IMR-90 (cell line): ENCODE data around the gene GSTM3. TPM values are rescaled to one million over a fixed set of nuclear protein-coding genes. Genes with fewer than 3 reads are reported as not detected.

ENCODE experiments used
- ATAC-seq: fragments of 200-7000 bp; cut with Tn5 transposase; 2 replicates; pipeline ENCODE4 v1.9.1; 2020; ENCODE audit warnings: low read depth, mild to moderate bottlenecking, moderate library complexity
- BruUV-seq: library from RNA; stranded (reverse); fragments of 400-500 nt; replicated peaks from 2 replicates; lab custom pipeline; 2021; lab: Mats Ljungman, UMichigan
- CTCF ChIA-PET: fragments of 300-600 bp; formaldehyde crosslinking; extraction: SDS; loops from one replicate; lab custom pipeline; 2021; ENCODE audit warnings: antibody characterized with exemption; lab: Yijun Ruan, JAX
- POLR2A ChIA-PET: fragments of 300-600 bp; sonication (Branson Sonifier 250); formaldehyde crosslinking; loops from one replicate; lab custom pipeline; 2022; ENCODE audit warnings: antibody characterized with exemption; ENCODE audit not compliant: unreplicated experiment; lab: Charles Lee
- DNase-seq: peaks from one replicate; pipeline ENCODE4 v3.0.0; 2013
- H2AFZ ChIP-seq: replicated peaks from 2 replicates; pipeline ENCODE3; 2013; ENCODE audit warnings: low read length, mild to moderate bottlenecking; ENCODE audit not compliant: poor library complexity
- H2AK5ac ChIP-seq: 2 replicates; pipeline ENCODE4 v1.6.1; 2013; ENCODE audit warnings: low read depth, low read length, inconsistent platforms
- H2AK9ac ChIP-seq: replicated peaks from 2 replicates; pipeline ENCODE3; 2013; ENCODE audit warnings: mild to moderate bottlenecking, low read depth, low read length, moderate library complexity; ENCODE audit not compliant: poor library complexity
- H2BK120ac ChIP-seq: 2 replicates; pipeline ENCODE4 v1.6.1; 2013; ENCODE audit warnings: low read depth, low read length, inconsistent platforms
- H2BK15ac ChIP-seq: 3 replicates; pipeline ENCODE4 v1.6.1; 2013; ENCODE audit warnings: low read depth, low read length, inconsistent platforms
- H2BK20ac ChIP-seq: 2 replicates; pipeline ENCODE4 v1.6.1; 2013; ENCODE audit warnings: low read depth, mild to moderate bottlenecking, inconsistent platforms, low read length, moderate library complexity
- H2BK5ac ChIP-seq: 2 replicates; pipeline ENCODE4 v1.6.1; 2013; ENCODE audit warnings: mild to moderate bottlenecking, low read depth, low read length, inconsistent platforms; ENCODE audit not compliant: poor library complexity, severe bottlenecking
- H3K14ac ChIP-seq: replicated peaks from 2 replicates; pipeline ENCODE4 v1.6.1; 2013; ENCODE audit warnings: low read depth, low read length, inconsistent platforms
- H3K18ac ChIP-seq: 2 replicates; pipeline ENCODE4 v1.6.1; 2013; ENCODE audit warnings: low read depth, low read length, control low read depth
- H3K23ac ChIP-seq: 2 replicates; pipeline ENCODE4 v1.6.1; 2013; ENCODE audit warnings: low read depth, low read length, inconsistent platforms
- H3K27ac ChIP-seq: 2 replicates; pipeline ENCODE4 v1.5.1; 2013; ENCODE audit warnings: mild to moderate bottlenecking, control low read depth, low read length; ENCODE audit not compliant: insufficient read depth
- H3K27me3 ChIP-seq: 2 replicates; pipeline ENCODE4 v1.6.1; 2013; ENCODE audit warnings: low read length; ENCODE audit not compliant: control insufficient read depth, insufficient read depth
- H3K36me3 ChIP-seq: 2 replicates; pipeline ENCODE4 v1.6.1; 2013; ENCODE audit warnings: low read length, mixed read lengths; ENCODE audit not compliant: control insufficient read depth, insufficient read depth
- H3K4ac ChIP-seq: 2 replicates; pipeline ENCODE4 v1.6.1; 2013; ENCODE audit warnings: low read depth, low read length, inconsistent platforms
- H3K4me1 ChIP-seq: 2 replicates; pipeline ENCODE4 v1.6.1; 2013; ENCODE audit warnings: low read length, mixed read lengths; ENCODE audit not compliant: control insufficient read depth, insufficient read depth
- H3K4me2 ChIP-seq: 2 replicates; pipeline ENCODE4 v1.6.1; 2013; ENCODE audit warnings: low read depth, mild to moderate bottlenecking, control low read depth, low read length, moderate library complexity
- H3K4me3 ChIP-seq: 2 replicates; pipeline ENCODE4 v1.5.1; 2013; ENCODE audit warnings: low read depth, mild to moderate bottlenecking, control low read depth, low read length, moderate library complexity; ENCODE audit not compliant: insufficient read depth
- H3K56ac ChIP-seq: 2 replicates; pipeline ENCODE4 v1.6.1; 2013; ENCODE audit warnings: low read length, inconsistent platforms; ENCODE audit not compliant: insufficient read depth; ENCODE audit errors: extremely low read depth
- H3K79me1 ChIP-seq, 2 experiments: 2 replicates each; pipeline ENCODE4 v1.6.1; 2013; ENCODE audit warnings: low read length in 2 of 2, inconsistent platforms in 1 of 2, low read depth in 1 of 2
- H3K9ac ChIP-seq: 2 replicates; pipeline ENCODE4 v1.6.1; 2013; ENCODE audit warnings: low read depth, low read length, control low read depth
- H3K9me1 ChIP-seq: 2 replicates; pipeline ENCODE4 v1.6.1; 2013; ENCODE audit warnings: low read length, inconsistent platforms; ENCODE audit not compliant: insufficient read depth
- H3K9me3 ChIP-seq: 2 replicates; pipeline ENCODE4 v1.6.1; 2013; ENCODE audit warnings: low read length; ENCODE audit not compliant: control insufficient read depth, insufficient read depth
- H4K20me1 ChIP-seq: 2 replicates; pipeline ENCODE4 v1.6.1; 2013; ENCODE audit warnings: low read length, inconsistent platforms; ENCODE audit not compliant: insufficient read depth
- H4K5ac ChIP-seq: 2 replicates; pipeline ENCODE4 v1.6.1; 2013; ENCODE audit warnings: mild to moderate bottlenecking, low read depth, low read length, control low read depth
- H4K8ac ChIP-seq, 2 experiments: 2 replicates each; pipeline ENCODE4 v1.6.1; 2013; ENCODE audit warnings: low read depth in 2 of 2, low read length in 2 of 2, control low read depth in 1 of 2, inconsistent platforms in 1 of 2
- H4K91ac ChIP-seq: 2 replicates; pipeline ENCODE4 v1.6.1; 2013; ENCODE audit warnings: low read depth, low read length, inconsistent platforms; ENCODE audit not compliant: insufficient read depth
- BHLHE40 ChIP-seq: fragments of 150-350 bp; IDR thresholded peaks from 2 replicates; pipeline ENCODE4 v1.6.1; 2016; ENCODE audit warnings: mild to moderate bottlenecking, low read depth, low read length
- CEBPB ChIP-seq: IDR thresholded peaks from 2 replicates; pipeline ENCODE4 v1.6.1; 2012; ENCODE audit warnings: low read depth, low read length, improper control_type of control experiment
- CHD1 ChIP-seq: IDR thresholded peaks from 2 replicates; pipeline ENCODE4 v1.6.1; 2012; ENCODE audit warnings: low read depth, low read length, improper control_type of control experiment
- FOS ChIP-seq: fragments of 150-350 bp; IDR thresholded peaks from 2 replicates; pipeline ENCODE4 v1.6.1; 2016; ENCODE audit warnings: low read depth, low read length
- MAFK ChIP-seq: IDR thresholded peaks from 2 replicates; pipeline ENCODE4 v1.6.1; 2012; ENCODE audit warnings: low read depth, low read length, improper control_type of control experiment
- MAZ ChIP-seq: IDR thresholded peaks from 2 replicates; pipeline ENCODE4 v1.6.1; 2012; ENCODE audit warnings: low read depth, mild to moderate bottlenecking, low read length, improper control_type of control experiment, moderate library complexity, borderline replicate concordance
- MXI1 ChIP-seq: IDR thresholded peaks from 2 replicates; pipeline ENCODE4 v1.6.1; 2012; ENCODE audit warnings: low read depth, mild to moderate bottlenecking, low read length, moderate library complexity, borderline replicate concordance
- NFE2L2 ChIP-seq: fragments of 150-350 bp; IDR thresholded peaks from 2 replicates; pipeline ENCODE4 v1.6.1; 2016; ENCODE audit warnings: low read depth, mild to moderate bottlenecking, low read length
- USF2 ChIP-seq: fragments of 150-350 bp; IDR thresholded peaks from 2 replicates; pipeline ENCODE4 v1.6.1; 2017; ENCODE audit warnings: mild to moderate bottlenecking, antibody characterized with exemption, low read length, low read depth
- WGBS, 2 experiments: methylation state at CpG; one replicate each; pipeline versions ENCODE4 v1.1.5 to v1.1.7; 2013; ENCODE audit warnings: missing lambda C conversion rate in 2 of 2; ENCODE audit not compliant: insufficient read length in 1 of 2; ENCODE audit errors: extremely low coverage in 2 of 2; 5-methylcytosine and 5-hydroxymethylcytosine counted together
- dilution Hi-C: fragments of 300-500 bp; cut with HindIII; formaldehyde crosslinking; loops from one replicate; pipeline ENCODE4 v1.14.3; 2018; ENCODE audit warnings: low sequenced_read_pairs; ENCODE audit not compliant: unreplicated experiment
- in situ Hi-C: fragments of 300-500 bp; cut with MboI; formaldehyde crosslinking; loops from 3 replicates; pipeline ENCODE4 v1.14.3; 2019; ENCODE audit warnings: low sequenced_read_pairs, inconsistent platforms, mixed read lengths
- intact Hi-C: fragments of 100-400 bp; cut with micrococcal nuclease; formaldehyde crosslinking; loops from 2 replicates; pipeline ENCODE4 v1.10.0; 2022
- polyA plus RNA-seq, 3 experiments: library from polyadenylated mRNA; depleted of rRNA; stranded (reverse); fragments of >200 nt; gene quantifications; 2 replicates each; pipeline ENCODE4 v1.2.3, GENCODE V29; 2012; ENCODE audit warnings: low replicate concordance in 1 of 3
- total RNA-seq: library from RNA; depleted of rRNA; stranded (reverse); fragments of >200 nt; gene quantifications from 2 replicates; pipeline ENCODE4 v1.2.3, GENCODE V29; 2012

Gene GSTM3
- total and polyA plus RNA-seq, 2 of the 4 experiments (the other 2 are of a cell fraction), result 102 to 131 TPM

GRCh38 chr1:109777980-109778625, 37.3 kb upstream of the GSTM3 start:
- no peak overlapping the region for H3K18ac ChIP-seq
- no peaks in the 10 kb centered on the region for H3K9me3 ChIP-seq
- H3K4me2 ChIP-seq, result no peak overlapping the region
- peak overlapping the region; percentile 24 for H4K91ac ChIP-seq
- no peaks in the 10 kb centered on the region for H4K20me1 ChIP-seq
- H2AK9ac ChIP-seq, result no peak overlapping the region
- no peak overlapping the region for H2BK20ac ChIP-seq
- H3K23ac ChIP-seq, result no peak overlapping the region
- H2BK15ac ChIP-seq, result peak overlapping the region; percentile 11; the same call in 1 of the 3 replicates
- no TSS peak for BruUV-seq
- no peak overlapping the region for H3K9ac ChIP-seq
- peak overlapping the region; percentile 84 for H2AK5ac ChIP-seq
- H3K36me3 ChIP-seq, result no peaks in the 10 kb centered on the region
- no CpG with 5 or more reads among the region's 9 CpGs for WGBS, 2 experiments
- no peak overlapping the region for H2BK5ac ChIP-seq
- no peak overlapping the region for H4K5ac ChIP-seq
- CTCF ChIA-PET, result interaction anchor here (1.6 to 3.1 kb wide), 5 partner anchors 14 to 232 kb away, joined by 3 to 69 read pairs (median 10); partner anchors contain the start of gene AHCYL1
- in situ Hi-C loops (loop anchor here (5.0 to 25.0 kb wide), 2 partner anchors 134 to 209 kb away; partner anchors contain the start of gene CSF1), intact Hi-C loops (loop anchor here (1.0 to 5.0 kb wide), 4 partner anchors 132 to 329 kb away; partner anchors contain the start of genes AHCYL1 and CSF1), dilution Hi-C loops (no loop called here)
- no peak overlapping the region; the same call in 1 of the 2 replicates for H2BK120ac ChIP-seq
- H3K9me1 ChIP-seq, result peaks cover 8% of the 10 kb centered on the region
- no peak overlapping the region for H3K4me3 ChIP-seq
- peak overlapping the region; percentile 41 for H3K4ac ChIP-seq
- no peak for TF ChIP-seq USF2
- TF ChIP-seq MAZ, result no peak
- no peak for TF ChIP-seq BHLHE40
- no peak for TF ChIP-seq CEBPB
- no peak for TF ChIP-seq NFE2L2
- no peak for TF ChIP-seq MAFK
- no peak for TF ChIP-seq CHD1
- no peak for TF ChIP-seq FOS
- no peak for TF ChIP-seq MXI1
- H4K8ac ChIP-seq, result no peak overlapping the region
- no peaks in the 10 kb centered on the region for H3K79me1 ChIP-seq
- ATAC-seq (no peak), DNase-seq (no peak)
- no peak overlapping the region for H2AFZ ChIP-seq
- no peak overlapping the region for H3K56ac ChIP-seq
- peaks cover 15% of the 10 kb centered on the region for H3K4me1 ChIP-seq
- no peak overlapping the region for H3K14ac ChIP-seq
- no peak overlapping the region for H3K27ac ChIP-seq
- POLR2A ChIA-PET, result no interaction called here
- H3K27me3 ChIP-seq, result no peaks in the 10 kb centered on the region
